ENCODE measurements around the gene GPR3.
"Not testable (repeated sequence)": the region's sequence is repeated elsewhere in the genome, so short reads cannot be mapped to it uniquely, and the experiment has no call there.

Gene GPR3

GRCh38 chr1:27380766-27381733 lies 11.4 kb upstream of the GPR3 start:
- no peak for DNase-seq

GRCh38 chr1:27381969-27382762 lies 10.3 kb upstream of the GPR3 start:
- no peak for DNase-seq

GRCh38 chr1:27383039-27383605 lies 9.3 kb upstream of the GPR3 start, which contains the start of gene CD164L2:
Gene CD164L2 (minus strand): TSS chr1:27383333. CDS start chr1:27383239, 94 bp downstream.
- DNase-seq: peak in 1 of 2 experiments; percentile 78

- no peak for DNase-seq
Measured at GRCh38 chr1:27383661-27384060, 8.8 kb upstream of the GPR3 start.

- not testable (repeated sequence) for DNase-seq
Measured at GRCh38 chr1:27384797-27385196, 7.6 kb upstream of the GPR3 start.

- peak; percentile 32 to 82 for DNase-seq
Measured at GRCh38 chr1:27388337-27389005, 4.0 kb upstream of the GPR3 start.

GRCh38 chr1:27391511-27392095 lies 819 bp upstream of the GPR3 start:
- DNase-seq: peak in 1 of 2 experiments; percentile 61

GRCh38 chr1:27392778-27393635 lies 585 bp downstream of the GPR3 start:
- peak in 1 of 2 experiments; percentile 15 for DNase-seq

GRCh38 chr1:27393641-27394281 lies 1.3 kb downstream of the GPR3 start:
- DNase-seq: no peak

- DNase-seq: no peak
Measured at GRCh38 chr1:27394282-27394658, 1.8 kb downstream of the GPR3 start.

- no peak for DNase-seq
Measured at GRCh38 chr1:27394925-27395324, 2.5 kb downstream of the GPR3 start.

- peak in 1 of 2 experiments; percentile 73 for DNase-seq
Measured at GRCh38 chr1:27395441-27396195, 3.2 kb downstream of the GPR3 start.

- DNase-seq: no peak
Measured at GRCh38 chr1:27397110-27397509, 4.7 kb downstream of the GPR3 start.

- DNase-seq: no peak
Measured at GRCh38 chr1:27397749-27398148, 5.3 kb downstream of the GPR3 start.

GRCh38 chr1:27398405-27399149 lies 6.2 kb downstream of the GPR3 start:
- no peak for DNase-seq

GRCh38 chr1:27399251-27400025 lies 7.0 kb downstream of the GPR3 start:
- DNase-seq: peak in 1 of 2 experiments; percentile 56

- DNase-seq: peak in 1 of 2 experiments; percentile 53
Measured at GRCh38 chr1:27400082-27400962, 7.9 kb downstream of the GPR3 start.
